H9 (cell line): ENCODE data around the gene TMED8. TPM values are rescaled to one million over a fixed set of nuclear protein-coding genes. Genes with fewer than 3 reads are reported as not detected.

Experiments
- DNase-seq: peaks from one replicate; pipeline ENCODE4 v3.0.0-alpha.2; 2017
- H2AFZ ChIP-seq: one replicate; pipeline ENCODE4 v1.6.1; 2013; ENCODE audit warnings: mild to moderate bottlenecking, low read length, control low read depth, moderate library complexity
- H2AK5ac ChIP-seq: 2 replicates; pipeline ENCODE4 v1.6.1; 2013; ENCODE audit warnings: low read length, control low read depth, mixed read lengths; ENCODE audit not compliant: insufficient read length
- H2BK120ac ChIP-seq: one replicate; pipeline ENCODE4 v1.6.1; 2013; ENCODE audit warnings: low read depth, mild to moderate bottlenecking, low read length, control low read depth, inconsistent platforms; ENCODE audit not compliant: poor library complexity, severe bottlenecking
- H2BK12ac ChIP-seq: 2 replicates; pipeline ENCODE4 v1.6.1; 2013; ENCODE audit warnings: low read length, control low read depth, mixed read lengths, low read depth; ENCODE audit not compliant: insufficient read length
- H2BK15ac ChIP-seq: 2 replicates; pipeline ENCODE4 v1.6.1; 2013; ENCODE audit warnings: low read depth, low read length, control low read depth
- H2BK20ac ChIP-seq: one replicate; pipeline ENCODE4 v1.6.1; 2013; ENCODE audit warnings: low read depth, mild to moderate bottlenecking, low read length, control low read depth, inconsistent platforms; ENCODE audit not compliant: poor library complexity, severe bottlenecking
- H2BK5ac ChIP-seq: 2 replicates; pipeline ENCODE4 v1.6.1; 2013; ENCODE audit warnings: low read length, control low read depth, mixed read lengths; ENCODE audit not compliant: insufficient read length
- H3K14ac ChIP-seq: 2 replicates; pipeline ENCODE4 v1.6.1; 2013; ENCODE audit warnings: low read length, control low read depth; ENCODE audit not compliant: insufficient read depth
- H3K18ac ChIP-seq: 2 replicates; pipeline ENCODE4 v1.6.1; 2013; ENCODE audit warnings: low read depth, mild to moderate bottlenecking, mixed read lengths, low read length, control low read depth; ENCODE audit not compliant: insufficient read length
- H3K23ac ChIP-seq: 2 replicates; pipeline ENCODE4 v1.6.1; 2013; ENCODE audit warnings: low read length, control low read depth, mixed read lengths, low read depth; ENCODE audit not compliant: insufficient read length
- H3K23me2 ChIP-seq: 2 replicates; pipeline ENCODE4 v1.6.1; 2013; ENCODE audit warnings: low read depth, mild to moderate bottlenecking, mixed read lengths, low read length, control low read depth; ENCODE audit not compliant: insufficient read length, poor library complexity, severe bottlenecking
- H3K27ac ChIP-seq: 2 replicates; pipeline ENCODE4 v1.5.1; 2013; ENCODE audit warnings: low read length, control low read depth, mixed read lengths, low read depth; ENCODE audit not compliant: insufficient read length
- H3K27me3 ChIP-seq: 2 replicates; pipeline ENCODE4 v1.6.1; 2013; ENCODE audit warnings: low read length, control low read depth, inconsistent platforms; ENCODE audit not compliant: insufficient read depth
- H3K4ac ChIP-seq: 2 replicates; pipeline ENCODE4 v1.6.1; 2013; ENCODE audit warnings: low read depth, mild to moderate bottlenecking, control low read depth, inconsistent platforms, low read length, moderate library complexity
- H3K4me1 ChIP-seq: 2 replicates; pipeline ENCODE4 v1.6.1; 2013; ENCODE audit warnings: low read length, control low read depth, inconsistent platforms; ENCODE audit not compliant: insufficient read depth
- H3K4me2 ChIP-seq: 2 replicates; pipeline ENCODE4 v1.6.1; 2013; ENCODE audit warnings: low read length, control low read depth, mixed read lengths; ENCODE audit not compliant: insufficient read length, insufficient read depth
- H3K56ac ChIP-seq: 2 replicates; pipeline ENCODE4 v1.6.1; 2013; ENCODE audit warnings: low read depth, mild to moderate bottlenecking, mixed read lengths, low read length, control low read depth; ENCODE audit not compliant: insufficient read length
- H3K79me1 ChIP-seq: 2 replicates; pipeline ENCODE4 v1.6.1; 2013; ENCODE audit warnings: low read depth, mild to moderate bottlenecking, moderate library complexity, low read length, control low read depth, inconsistent platforms; ENCODE audit not compliant: insufficient read depth, poor library complexity, severe bottlenecking
- H3K79me2 ChIP-seq: 2 replicates; pipeline ENCODE4 v1.6.1; 2013; ENCODE audit warnings: low read length, control low read depth, inconsistent platforms; ENCODE audit not compliant: insufficient read depth
- H3K9ac ChIP-seq: 2 replicates; pipeline ENCODE4 v1.6.1; 2013; ENCODE audit warnings: low read length, control low read depth, mixed read lengths; ENCODE audit not compliant: insufficient read length; ENCODE audit errors: extremely low read depth
- H3K9me3 ChIP-seq: one replicate; pipeline ENCODE4 v1.6.1; 2013; ENCODE audit warnings: low read depth, low read length, inconsistent platforms; ENCODE audit not compliant: control insufficient read depth
- H3T11ph ChIP-seq: one replicate; pipeline ENCODE4 v1.6.1; 2013; ENCODE audit warnings: mild to moderate bottlenecking, low read length, control low read depth, inconsistent platforms
- H4K20me1 ChIP-seq: one replicate; pipeline ENCODE4 v1.6.1; 2013; ENCODE audit not compliant: control insufficient read depth, insufficient read length, insufficient read depth
- H4K5ac ChIP-seq: 2 replicates; pipeline ENCODE4 v1.6.1; 2013; ENCODE audit warnings: low read depth, mild to moderate bottlenecking, mixed read lengths, low read length, control low read depth; ENCODE audit not compliant: insufficient read length
- H4K8ac ChIP-seq: replicated peaks from 2 replicates; pipeline ENCODE4 v1.6.1; 2013; ENCODE audit warnings: low read length, control low read depth, mixed read lengths, low read depth; ENCODE audit not compliant: insufficient read length
- H4K91ac ChIP-seq: 2 replicates; pipeline ENCODE4 v1.6.1; 2013; ENCODE audit warnings: low read depth, mild to moderate bottlenecking, moderate library complexity, mixed read lengths, low read length, control low read depth; ENCODE audit not compliant: insufficient read length
- H3K27ac Mint-ChIP-seq, 3 experiments: 2 replicates in 2 of 3; 3 replicates in 1 of 3; pipeline ENCODE4 v1.8.0; 2020 to 2021; ENCODE audit warnings: mixed read lengths in 3 of 3, mild to moderate bottlenecking in 1 of 3, moderate library complexity in 1 of 3
- H3K27me3 Mint-ChIP-seq: 2 replicates; pipeline ENCODE4 v1.8.0; 2021; ENCODE audit warnings: low read depth, mild to moderate bottlenecking, moderate library complexity, mixed read lengths
- H3K36me3 Mint-ChIP-seq, 3 experiments: 2 replicates in 2 of 3; 3 replicates in 1 of 3; pipeline ENCODE4 v1.8.0; 2020 to 2021; ENCODE audit warnings: low read depth in 3 of 3, mixed read lengths in 3 of 3; ENCODE audit not compliant: insufficient read depth in 1 of 3
- H3K4me1 Mint-ChIP-seq, 2 experiments: 2 replicates each; pipeline ENCODE4 v1.8.0; 2020; ENCODE audit warnings: mixed read lengths in 2 of 2
- H3K4me3 Mint-ChIP-seq, 2 experiments: 2 replicates in 1 of 2; 3 replicates in 1 of 2; pipeline ENCODE4 v1.8.0; 2020 to 2021; ENCODE audit warnings: mild to moderate bottlenecking in 2 of 2, mixed read lengths in 2 of 2, moderate library complexity in 1 of 2
- H3K9me3 Mint-ChIP-seq, 2 experiments: 2 replicates in 1 of 2; 3 replicates in 1 of 2; pipeline ENCODE4 v1.8.0; 2020; ENCODE audit warnings: mild to moderate bottlenecking in 2 of 2, mixed read lengths in 2 of 2, moderate library complexity in 1 of 2
- WGBS: extraction: QIAGEN DNeasy Blood & Tissue Kit; methylation state at CpG from one replicate; pipeline ENCODE4 v1.1.7; 2013; ENCODE audit warnings: missing lambda C conversion rate, low lambda C conversion rate, mixed read lengths; ENCODE audit not compliant: insufficient read length; ENCODE audit errors: extremely low coverage; 5-methylcytosine and 5-hydroxymethylcytosine counted together
- total RNA-seq: library from RNA; stranded (reverse); gene quantifications from 2 replicates; pipeline ENCODE4 v1.2.1, GENCODE V29; 2021
- TF ChIP-seq, protein P1 (sequence below): fragments of 200-600 bp; sonication (generic); conservative IDR thresholded peaks from 3 replicates; pipeline ENCODE4 v1.8.0; 2021; ENCODE audit warnings: antibody characterized with exemption, mild to moderate bottlenecking

TMED8 gene
- total RNA-seq, 1 experiment from 2014 or later, result 9.5 TPM

DNA sequence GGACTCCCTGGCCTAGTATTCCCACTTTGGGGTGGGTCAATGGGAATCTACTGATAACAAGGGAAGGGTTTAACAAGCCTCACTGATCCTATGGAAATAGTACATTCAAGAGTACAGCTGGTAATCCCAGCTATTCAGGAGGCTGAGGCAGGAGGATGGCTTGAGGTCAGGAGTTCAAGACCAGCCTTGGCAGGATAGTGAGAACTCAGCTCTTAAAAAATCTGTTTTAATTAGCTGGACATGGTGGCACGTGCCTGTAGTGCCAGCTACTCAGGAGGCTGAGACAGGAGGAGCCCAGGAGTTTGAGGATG, 60.7 kb downstream of the TMED8 start:
- H3K4me3 Mint-ChIP-seq, result no peak overlapping the region; a peak in 1 of 5 replicates
- TF ChIP-seq, protein P1, sequence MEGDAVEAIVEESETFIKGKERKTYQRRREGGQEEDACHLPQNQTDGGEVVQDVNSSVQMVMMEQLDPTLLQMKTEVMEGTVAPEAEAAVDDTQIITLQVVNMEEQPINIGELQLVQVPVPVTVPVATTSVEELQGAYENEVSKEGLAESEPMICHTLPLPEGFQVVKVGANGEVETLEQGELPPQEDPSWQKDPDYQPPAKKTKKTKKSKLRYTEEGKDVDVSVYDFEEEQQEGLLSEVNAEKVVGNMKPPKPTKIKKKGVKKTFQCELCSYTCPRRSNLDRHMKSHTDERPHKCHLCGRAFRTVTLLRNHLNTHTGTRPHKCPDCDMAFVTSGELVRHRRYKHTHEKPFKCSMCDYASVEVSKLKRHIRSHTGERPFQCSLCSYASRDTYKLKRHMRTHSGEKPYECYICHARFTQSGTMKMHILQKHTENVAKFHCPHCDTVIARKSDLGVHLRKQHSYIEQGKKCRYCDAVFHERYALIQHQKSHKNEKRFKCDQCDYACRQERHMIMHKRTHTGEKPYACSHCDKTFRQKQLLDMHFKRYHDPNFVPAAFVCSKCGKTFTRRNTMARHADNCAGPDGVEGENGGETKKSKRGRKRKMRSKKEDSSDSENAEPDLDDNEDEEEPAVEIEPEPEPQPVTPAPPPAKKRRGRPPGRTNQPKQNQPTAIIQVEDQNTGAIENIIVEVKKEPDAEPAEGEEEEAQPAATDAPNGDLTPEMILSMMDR, result no peak

More for the DNA sequence above, 60.7 kb downstream of the TMED8 start:
- peaks cover 0 to 5% (median 5%) of the 10 kb centered on the region in 3 experiments; a peak in 4 of 7 replicates for H3K36me3 Mint-ChIP-seq
- Histone ChIP-seq H2BK20ac (no peak overlapping the region), H2AK5ac (no peak overlapping the region), H3K4me2 (no peak overlapping the region), H4K5ac (no peak overlapping the region), H3K79me2 (peaks cover 3% of the 10 kb centered on the region; the same call in 1 of the 2 replicates), H3K79me1 (no peaks in the 10 kb centered on the region), H3T11ph (no peak overlapping the region), H3K27ac (no peak overlapping the region), H2BK15ac (no peak overlapping the region), H3K27me3 (no peaks in the 10 kb centered on the region), H3K56ac (no peak overlapping the region), H4K20me1 (no peaks in the 10 kb centered on the region), H3K9me3 (no peaks in the 10 kb centered on the region), H3K4me1 (peaks cover 10% of the 10 kb centered on the region; the same call in 1 of the 2 replicates), H4K8ac (no peak overlapping the region), H3K23me2 (no peaks in the 10 kb centered on the region), H3K18ac (no peak overlapping the region), H4K91ac (no peak overlapping the region), H3K4ac (no peak overlapping the region), H2AFZ (no peak overlapping the region), H2BK120ac (no peak overlapping the region), H3K14ac (no peak overlapping the region), H2BK5ac (no peak overlapping the region), H2BK12ac (no peak overlapping the region), H3K9ac (no peak overlapping the region), H3K23ac (no peak overlapping the region)
- peaks cover 50 to 53% of the 10 kb centered on the region in 2 experiments for H3K4me1 Mint-ChIP-seq
- H3K27ac Mint-ChIP-seq, result peak overlapping the region in 1 of 3 experiments; percentile 96; a peak in 2 of 7 replicates
- no peak for DNase-seq
- no CpG with 5 or more reads among the region's 1 CpG for WGBS
- no peaks in the 10 kb centered on the region for H3K27me3 Mint-ChIP-seq
- no peaks in the 10 kb centered on the region for H3K9me3 Mint-ChIP-seq
